Activated CD8-positive, alpha-beta memory T cell treated with anti-CD3 and anti-CD28 coated beads, Interleukin-2, amount 10 ng/mL, durations not matched to agents 7 days and 5 days (primary cell): ENCODE data around the gene SH2B3. TPM values are rescaled to one million over a fixed set of nuclear protein-coding genes. Genes with fewer than 3 reads are reported as not detected.
A peak's percentile ranks its signal among the peaks of the same experiment; 100 is the strongest.

ENCODE experiments used
- ATAC-seq: fragments of 150-1000 bp; cut with Tn5 transposase; one replicate; pipeline ENCODE4 v1.10.0; 2021; ENCODE audit warnings: moderate library complexity
- CTCF ChIA-PET: fragments of 350-600 bp; sonication (Branson Sonifier 250); formaldehyde crosslinking; loops from one replicate; lab custom pipeline; 2021; ENCODE audit warnings: antibody characterized with exemption; lab: Charles Lee
- DNase-seq: peaks from one replicate; pipeline ENCODE4 v3.0.0-alpha.2; 2020
- H3K27ac Mint-ChIP-seq: one replicate; pipeline ENCODE4 v1.8.0; 2021; ENCODE audit warnings: mild to moderate bottlenecking, mixed read lengths
- H3K27me3 Mint-ChIP-seq: one replicate; pipeline ENCODE4 v1.8.0; 2021; ENCODE audit warnings: mixed read lengths
- H3K36me3 Mint-ChIP-seq: one replicate; pipeline ENCODE4 v1.8.0; 2021; ENCODE audit warnings: mild to moderate bottlenecking, mixed read lengths
- H3K4me1 Mint-ChIP-seq: one replicate; pipeline ENCODE4 v1.8.0; 2021; ENCODE audit warnings: mixed read lengths
- H3K4me3 Mint-ChIP-seq: one replicate; pipeline ENCODE4 v1.8.0; 2021; ENCODE audit warnings: mild to moderate bottlenecking, moderate library complexity, mixed read lengths
- H3K9me3 Mint-ChIP-seq: one replicate; pipeline ENCODE4 v1.8.0; 2022; ENCODE audit warnings: low read depth, mixed read lengths
- total RNA-seq, 2 experiments: library from RNA; stranded (reverse); gene quantifications; one replicate each; pipeline ENCODE4 v1.2.3, GENCODE V29; 2021

SH2B3 gene
- total RNA-seq, result 10 to 100 TPM; 24.9 to 51.3 TPM

DNA sequence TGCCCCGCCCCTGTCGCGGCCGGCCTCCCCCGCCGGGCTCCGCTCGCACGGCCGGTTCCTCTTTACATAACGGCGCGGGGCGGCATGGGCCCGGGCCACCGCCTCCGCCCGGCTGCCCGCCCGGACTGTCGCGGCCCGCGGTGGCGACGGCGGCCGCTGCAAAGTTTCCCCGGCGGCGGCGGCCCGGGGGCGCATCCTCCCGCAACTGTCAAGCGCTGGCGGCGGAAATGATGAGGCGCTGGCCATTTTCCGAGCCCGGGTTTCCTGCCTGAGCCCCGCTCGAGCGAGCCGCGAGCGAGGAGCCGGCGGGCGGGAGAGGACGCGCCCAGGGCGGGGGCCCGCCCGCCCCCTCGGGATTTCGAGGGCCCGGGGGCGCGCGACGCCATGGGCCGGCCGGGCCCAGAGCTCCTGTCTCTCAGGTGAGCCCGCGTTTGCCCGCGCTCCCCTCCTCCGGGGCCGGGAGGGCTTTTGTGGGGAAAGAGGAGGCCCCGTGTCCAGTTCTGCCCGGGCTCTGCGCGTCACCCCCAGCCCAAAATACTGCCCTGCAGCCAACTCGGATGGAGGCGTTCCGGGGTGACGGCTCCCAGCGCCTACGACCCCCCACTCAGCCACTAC is at the start of gene SH2B3:
Gene SH2B3 (plus strand): TSS at position 65 of the 615 bp plus-strand sequence. CDS start 12,223 bp downstream, outside the sequence.
- CTCF ChIA-PET, result interaction anchor here (1.5 to 22.4 kb wide), 4 partner anchors 8 to 43 kb away, joined by 4 to 950 read pairs (median 38); no protein-coding TSS in a partner anchor
- peaks cover 15% of the 10 kb centered on the region for H3K27me3 Mint-ChIP-seq
- peak; percentile 53 for ATAC-seq
- no peaks in the 10 kb centered on the region for H3K9me3 Mint-ChIP-seq
- peak; percentile 89 for DNase-seq
- peaks cover 63% of the 10 kb centered on the region for H3K4me1 Mint-ChIP-seq
- peak within 1 kb of the TSS; percentile 91 for H3K27ac Mint-ChIP-seq
- peaks cover 2% of the 10 kb centered on the region for H3K36me3 Mint-ChIP-seq
- peak within 1 kb of the TSS; percentile 88 for H3K4me3 Mint-ChIP-seq

GRCh38 chr12:111359231-111359913 is 46.4 kb upstream of the SH2B3 start:
- Mint-ChIP-seq H3K27ac (peak overlapping the region; percentile 31), H3K36me3 (no peaks in the 10 kb centered on the region), H3K27me3 (peaks cover 16% of the 10 kb centered on the region), H3K4me1 (peaks cover 16% of the 10 kb centered on the region), H3K9me3 (no peaks in the 10 kb centered on the region), H3K4me3 (no peak overlapping the region)
- CTCF ChIA-PET, result interaction anchor here (0.8 kb wide), 1 partner anchor 404 kb away, joined by 3 read pairs; no protein-coding TSS in a partner anchor
- peak; percentile 76 for DNase-seq
- ATAC-seq, result peak; percentile 65

- no peak overlapping the region for H3K4me3 Mint-ChIP-seq
- DNase-seq (no peak), ATAC-seq (no peak)
- no peak overlapping the region for H3K27ac Mint-ChIP-seq
- CTCF ChIA-PET, result interaction anchor here (0.5 kb wide), 1 partner anchor 221 kb away, joined by 3 read pairs; no protein-coding TSS in a partner anchor
- peaks cover 16% of the 10 kb centered on the region for H3K4me1 Mint-ChIP-seq
- no peaks in the 10 kb centered on the region for H3K9me3 Mint-ChIP-seq
- no peaks in the 10 kb centered on the region for H3K36me3 Mint-ChIP-seq
- peaks cover 16% of the 10 kb centered on the region for H3K27me3 Mint-ChIP-seq
Observed at GRCh38 chr12:111359914-111360276, 45.8 kb upstream of the SH2B3 start.

GRCh38 chr12:111360325-111360930 is 45.3 kb upstream of the SH2B3 start:
- peaks cover 16% of the 10 kb centered on the region for H3K27me3 Mint-ChIP-seq
- H3K4me1 Mint-ChIP-seq, result peaks cover 16% of the 10 kb centered on the region
- CTCF ChIA-PET, result interaction anchor here (0.5 kb wide), 1 partner anchor 220 kb away, joined by 3 read pairs; no protein-coding TSS in a partner anchor
- no peak overlapping the region for H3K4me3 Mint-ChIP-seq
- no peaks in the 10 kb centered on the region for H3K36me3 Mint-ChIP-seq
- no peak for ATAC-seq
- no peaks in the 10 kb centered on the region for H3K9me3 Mint-ChIP-seq
- H3K27ac Mint-ChIP-seq, result no peak overlapping the region
- DNase-seq, result no peak

GRCh38 chr12:111361073-111361716 is 44.5 kb upstream of the SH2B3 start:
- DNase-seq (no peak), ATAC-seq (no peak)
- CTCF ChIA-PET, result no interaction called here
- Mint-ChIP-seq H3K27me3 (peaks cover 16% of the 10 kb centered on the region), H3K4me1 (peaks cover 16% of the 10 kb centered on the region), H3K9me3 (no peaks in the 10 kb centered on the region), H3K27ac (no peak overlapping the region), H3K4me3 (no peak overlapping the region), H3K36me3 (no peaks in the 10 kb centered on the region)

GRCh38 chr12:111361717-111362576 is 43.8 kb upstream of the SH2B3 start:
- H3K36me3 Mint-ChIP-seq, result no peaks in the 10 kb centered on the region
- ATAC-seq (no peak), DNase-seq (no peak)
- peaks cover 16% of the 10 kb centered on the region for H3K27me3 Mint-ChIP-seq
- CTCF ChIA-PET, result no interaction called here
- no peak overlapping the region for H3K4me3 Mint-ChIP-seq
- peaks cover 16% of the 10 kb centered on the region for H3K4me1 Mint-ChIP-seq
- H3K27ac Mint-ChIP-seq, result no peak overlapping the region
- no peaks in the 10 kb centered on the region for H3K9me3 Mint-ChIP-seq

DNA sequence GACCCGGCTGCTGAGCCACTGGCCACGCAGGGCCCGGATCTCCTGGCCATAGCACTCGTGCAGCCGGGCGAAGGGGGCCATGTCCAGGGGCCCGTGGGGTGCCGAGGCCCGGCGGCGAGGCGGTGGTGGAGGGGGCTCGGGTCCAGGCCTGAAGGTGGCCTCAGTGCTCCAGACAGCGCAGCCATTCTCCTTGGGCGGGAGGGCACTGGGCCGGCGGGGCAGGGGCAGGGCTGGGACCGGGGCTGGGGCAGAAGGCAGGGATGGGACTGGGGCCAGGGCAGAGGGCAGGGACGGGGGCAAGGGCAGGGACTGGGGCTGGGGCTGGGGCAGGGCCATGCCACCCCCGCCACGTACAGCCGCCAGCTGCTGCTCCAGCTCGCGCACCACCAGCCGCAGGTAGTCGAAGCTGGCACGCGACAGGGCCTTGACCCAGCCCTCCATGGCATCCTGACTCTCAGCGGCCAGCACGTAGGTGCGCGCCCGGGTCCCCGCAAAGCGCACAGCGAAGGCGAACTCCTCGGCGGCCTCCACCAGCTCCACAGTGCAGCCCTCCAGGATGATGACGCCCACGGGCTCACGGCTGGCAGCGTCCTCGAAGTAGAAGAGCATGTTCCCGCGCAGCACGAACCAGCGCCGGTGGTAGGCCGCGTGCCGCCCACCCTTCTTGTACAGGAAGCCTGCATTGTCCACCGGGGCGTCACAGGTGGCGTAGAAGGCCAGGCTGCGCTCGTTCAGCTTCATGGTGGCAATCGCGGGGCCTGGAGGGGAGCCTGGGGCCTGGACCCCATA is 42.8 kb upstream of the SH2B3 start:
- H3K4me3 Mint-ChIP-seq, result no peak overlapping the region
- H3K27me3 Mint-ChIP-seq, result peaks cover 22% of the 10 kb centered on the region
- H3K27ac Mint-ChIP-seq, result no peak overlapping the region
- CTCF ChIA-PET, result no interaction called here
- ATAC-seq (no peak), DNase-seq (no peak)
- H3K9me3 Mint-ChIP-seq, result no peaks in the 10 kb centered on the region
- H3K36me3 Mint-ChIP-seq, result no peaks in the 10 kb centered on the region
- peaks cover 18% of the 10 kb centered on the region for H3K4me1 Mint-ChIP-seq

DNA sequence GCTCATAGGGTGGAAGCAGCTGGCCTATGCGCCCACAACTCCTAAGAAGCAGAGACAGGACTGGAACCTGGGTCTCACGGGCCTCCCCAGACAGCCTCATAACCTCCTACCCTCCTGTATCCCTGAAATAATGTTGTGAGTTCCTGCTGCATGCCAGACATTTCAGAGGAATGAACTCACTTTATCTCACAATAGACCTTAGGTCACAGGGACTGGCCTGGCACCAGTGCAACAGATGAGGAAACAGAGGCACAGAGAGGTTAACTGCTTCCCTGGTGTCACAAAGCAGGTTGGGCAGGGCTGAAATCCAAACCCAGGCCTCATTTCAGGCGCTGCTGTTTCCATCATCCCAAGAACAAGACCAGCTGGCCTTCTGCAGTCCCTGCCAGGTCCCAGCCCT is 42.1 kb upstream of the SH2B3 start:
- ATAC-seq, result no peak
- H3K4me3 Mint-ChIP-seq, result no peak overlapping the region

DNA sequence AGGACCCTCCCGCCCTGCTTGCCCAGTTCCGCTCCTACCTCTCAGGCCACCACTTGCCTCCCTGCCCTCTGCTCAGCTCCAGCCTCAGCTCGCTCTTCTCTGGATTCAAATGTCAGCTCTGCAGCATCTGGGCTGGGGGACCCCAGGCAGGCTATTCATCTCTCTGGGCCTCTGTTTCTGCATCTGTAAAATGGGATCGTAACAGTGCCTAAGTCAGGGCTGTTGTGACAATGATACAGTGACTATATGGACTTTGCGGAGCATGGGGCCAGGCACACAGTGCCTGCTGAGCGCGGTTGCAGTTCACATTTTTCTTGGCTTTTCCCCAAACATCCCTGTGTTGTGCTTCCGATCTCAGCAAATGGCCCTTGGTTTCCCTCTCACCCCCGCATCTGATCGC is 39.6 kb upstream of the SH2B3 start:
- ATAC-seq (no peak), DNase-seq (no peak)
- peaks cover 15% of the 10 kb centered on the region for H3K4me1 Mint-ChIP-seq
- H3K27ac Mint-ChIP-seq, result no peak overlapping the region
- CTCF ChIA-PET, result interaction anchor here (2.0 kb wide), 1 partner anchor 30 kb away, joined by 6 read pairs; no protein-coding TSS in a partner anchor
- H3K9me3 Mint-ChIP-seq, result no peaks in the 10 kb centered on the region
- H3K36me3 Mint-ChIP-seq, result peaks cover 1% of the 10 kb centered on the region
- H3K27me3 Mint-ChIP-seq, result peaks cover 10% of the 10 kb centered on the region
- no peak overlapping the region for H3K4me3 Mint-ChIP-seq

More for the DNA sequence above, 42.1 kb upstream of the SH2B3 start:
- Mint-ChIP-seq H3K27me3 (peaks cover 25% of the 10 kb centered on the region), H3K27ac (no peak overlapping the region), H3K36me3 (no peaks in the 10 kb centered on the region), H3K9me3 (no peaks in the 10 kb centered on the region), H3K4me1 (peaks cover 24% of the 10 kb centered on the region)
- no peak for DNase-seq
- CTCF ChIA-PET, result no interaction called here

GRCh38 chr12:111366583-111366982 is 39.1 kb upstream of the SH2B3 start:
- Mint-ChIP-seq H3K27me3 (peaks cover 9% of the 10 kb centered on the region), H3K4me1 (peaks cover 15% of the 10 kb centered on the region), H3K27ac (no peak overlapping the region), H3K9me3 (no peaks in the 10 kb centered on the region), H3K36me3 (peaks cover 1% of the 10 kb centered on the region), H3K4me3 (no peak overlapping the region)
- ATAC-seq (no peak), DNase-seq (no peak)
- CTCF ChIA-PET, result interaction anchor here (1.0 to 2.0 kb wide), 3 partner anchors 30 to 163 kb away, joined by 3 to 6 read pairs (median 4); no protein-coding TSS in a partner anchor

GRCh38 chr12:111367661-111368221 is 38.0 kb upstream of the SH2B3 start:
- Mint-ChIP-seq H3K9me3 (no peaks in the 10 kb centered on the region), H3K36me3 (peaks cover 1% of the 10 kb centered on the region), H3K4me1 (peaks cover 15% of the 10 kb centered on the region), H3K27me3 (peaks cover 9% of the 10 kb centered on the region), H3K27ac (no peak overlapping the region), H3K4me3 (peak overlapping the region; percentile 36)
- CTCF ChIA-PET, result interaction anchor here (1.0 to 2.9 kb wide), 5 partner anchors 28 to 162 kb away, joined by 3 to 24 read pairs (median 4); no protein-coding TSS in a partner anchor
- ATAC-seq (no peak), DNase-seq (no peak)
